ENCODE measurements around the gene HOXD11.

HOXD11 gene

GRCh38 chr2:176151442-176152287 lies 44.6 kb downstream of the HOXD11 start, which contains the start of gene HOXD4:
TSS of gene HOXD4 (plus strand) at chr2:176151550. CDS start at chr2:176151634, 84 bp downstream.
- DNase-seq, result no peak

GRCh38 chr2:176152350-176153181 lies 45.5 kb downstream of the HOXD11 start:
- no peak for DNase-seq

GRCh38 chr2:176154576-176155252 lies 47.6 kb downstream of the HOXD11 start:
- no peak for DNase-seq

- no peak for DNase-seq
Observed at GRCh38 chr2:176155356-176156044, 48.4 kb downstream of the HOXD11 start.

- no peak for DNase-seq
Observed at GRCh38 chr2:176156301-176156806, 49.3 kb downstream of the HOXD11 start.

GRCh38 chr2:176156807-176157498 lies 49.9 kb downstream of the HOXD11 start, which contains the start of gene HOXD3:
TSS of gene HOXD3 (plus strand) at chr2:176157307. CDS start at chr2:176169115, 11,808 bp downstream.
- no peak for DNase-seq

GRCh38 chr2:176157499-176158185 lies 50.6 kb downstream of the HOXD11 start:
- DNase-seq, result no peak

GRCh38 chr2:176158186-176158591 lies 51.1 kb downstream of the HOXD11 start:
- DNase-seq, result no peak

- DNase-seq, result no peak
Observed at GRCh38 chr2:176158855-176159662, 52.0 kb downstream of the HOXD11 start.
